ENCODE results near the gene PRRX1.

DNA sequence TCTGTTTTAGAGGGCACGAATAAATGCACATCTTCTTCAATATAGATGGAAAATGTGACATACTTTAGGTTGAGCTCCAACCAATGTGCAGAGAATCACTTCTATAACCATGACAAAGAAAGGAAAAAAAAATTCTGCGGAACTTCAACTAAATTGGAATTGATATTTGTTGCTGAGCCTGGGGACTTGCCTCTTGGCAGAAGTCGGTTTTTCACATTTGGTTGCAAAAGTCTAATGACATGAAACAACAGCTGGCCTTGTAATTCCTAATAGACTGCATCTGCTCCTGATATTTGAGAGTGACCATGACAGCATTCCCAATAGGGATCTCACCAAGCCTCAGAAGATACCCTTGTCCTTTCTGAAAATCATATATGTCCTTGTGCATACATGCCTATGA lies 112.8 kb downstream of the PRRX1 start:
- TF ChIP-seq, protein P1, sequence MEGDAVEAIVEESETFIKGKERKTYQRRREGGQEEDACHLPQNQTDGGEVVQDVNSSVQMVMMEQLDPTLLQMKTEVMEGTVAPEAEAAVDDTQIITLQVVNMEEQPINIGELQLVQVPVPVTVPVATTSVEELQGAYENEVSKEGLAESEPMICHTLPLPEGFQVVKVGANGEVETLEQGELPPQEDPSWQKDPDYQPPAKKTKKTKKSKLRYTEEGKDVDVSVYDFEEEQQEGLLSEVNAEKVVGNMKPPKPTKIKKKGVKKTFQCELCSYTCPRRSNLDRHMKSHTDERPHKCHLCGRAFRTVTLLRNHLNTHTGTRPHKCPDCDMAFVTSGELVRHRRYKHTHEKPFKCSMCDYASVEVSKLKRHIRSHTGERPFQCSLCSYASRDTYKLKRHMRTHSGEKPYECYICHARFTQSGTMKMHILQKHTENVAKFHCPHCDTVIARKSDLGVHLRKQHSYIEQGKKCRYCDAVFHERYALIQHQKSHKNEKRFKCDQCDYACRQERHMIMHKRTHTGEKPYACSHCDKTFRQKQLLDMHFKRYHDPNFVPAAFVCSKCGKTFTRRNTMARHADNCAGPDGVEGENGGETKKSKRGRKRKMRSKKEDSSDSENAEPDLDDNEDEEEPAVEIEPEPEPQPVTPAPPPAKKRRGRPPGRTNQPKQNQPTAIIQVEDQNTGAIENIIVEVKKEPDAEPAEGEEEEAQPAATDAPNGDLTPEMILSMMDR (IDR thresholded peaks at IDR 0.05), result no peak
- no peak for TF ChIP-seq POLR2A (IDR thresholded peaks at IDR 0.05)

Measured in adrenal gland (tissue), 5 donors.